ENCODE data around the gene PFKL.

- TF ChIP-seq POLR2AphosphoS5 (IDR thresholded peaks at IDR 0.05) (no peak), POLR2A (IDR thresholded peaks at IDR 0.05) (peak; percentile 34)
- TF ChIP-seq, protein P1, sequence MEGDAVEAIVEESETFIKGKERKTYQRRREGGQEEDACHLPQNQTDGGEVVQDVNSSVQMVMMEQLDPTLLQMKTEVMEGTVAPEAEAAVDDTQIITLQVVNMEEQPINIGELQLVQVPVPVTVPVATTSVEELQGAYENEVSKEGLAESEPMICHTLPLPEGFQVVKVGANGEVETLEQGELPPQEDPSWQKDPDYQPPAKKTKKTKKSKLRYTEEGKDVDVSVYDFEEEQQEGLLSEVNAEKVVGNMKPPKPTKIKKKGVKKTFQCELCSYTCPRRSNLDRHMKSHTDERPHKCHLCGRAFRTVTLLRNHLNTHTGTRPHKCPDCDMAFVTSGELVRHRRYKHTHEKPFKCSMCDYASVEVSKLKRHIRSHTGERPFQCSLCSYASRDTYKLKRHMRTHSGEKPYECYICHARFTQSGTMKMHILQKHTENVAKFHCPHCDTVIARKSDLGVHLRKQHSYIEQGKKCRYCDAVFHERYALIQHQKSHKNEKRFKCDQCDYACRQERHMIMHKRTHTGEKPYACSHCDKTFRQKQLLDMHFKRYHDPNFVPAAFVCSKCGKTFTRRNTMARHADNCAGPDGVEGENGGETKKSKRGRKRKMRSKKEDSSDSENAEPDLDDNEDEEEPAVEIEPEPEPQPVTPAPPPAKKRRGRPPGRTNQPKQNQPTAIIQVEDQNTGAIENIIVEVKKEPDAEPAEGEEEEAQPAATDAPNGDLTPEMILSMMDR (IDR thresholded peaks at IDR 0.05), result peak in 1 of 4 experiments; percentile 27
Measured at GRCh38 chr21:44299458-44300261, at the start of gene PFKL.
